SU-DHL-6 (cell line): ENCODE measurements around the gene MBP.

Experiments
- EZH2phosphoT487 ChIP-seq: fragments of 200-600 bp; sonication (generic), shearing (Covaris generic); conservative IDR thresholded peaks from 2 replicates; pipeline ENCODE4 v1.6.1; 2018; ENCODE audit warnings: mild to moderate bottlenecking, antibody characterized with exemption, low read length, moderate library complexity, mixed read lengths
- TF ChIP-seq, protein P1 (sequence below): fragments of 200-600 bp; sonication (generic); IDR thresholded peaks from one replicate; pipeline ENCODE4 v1.5.1; 2017; ENCODE audit warnings: antibody characterized with exemption, mild to moderate bottlenecking, low read length, moderate library complexity; ENCODE audit not compliant: insufficient read depth, poor library complexity, severe bottlenecking

DNA sequence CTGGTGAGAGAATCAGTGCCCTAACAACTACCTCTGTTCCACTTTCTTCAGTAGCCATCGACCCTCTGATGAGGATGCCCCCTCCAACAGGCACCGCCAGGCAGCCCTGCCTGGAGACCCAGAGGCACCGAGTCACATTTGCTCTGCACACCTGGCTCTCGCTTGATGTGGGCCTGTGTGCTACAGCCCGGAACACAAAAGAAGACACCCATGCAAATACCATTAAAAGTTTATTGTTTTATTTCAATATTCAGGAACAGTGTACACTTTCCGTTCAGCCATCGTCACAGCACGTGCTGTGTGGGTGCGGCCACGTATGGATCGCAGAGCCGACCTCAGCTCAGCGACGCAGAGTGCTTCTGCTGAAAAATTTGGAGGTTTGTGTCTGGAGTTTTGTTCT lies 154.0 kb downstream of the MBP start:
- TF ChIP-seq, protein P1, sequence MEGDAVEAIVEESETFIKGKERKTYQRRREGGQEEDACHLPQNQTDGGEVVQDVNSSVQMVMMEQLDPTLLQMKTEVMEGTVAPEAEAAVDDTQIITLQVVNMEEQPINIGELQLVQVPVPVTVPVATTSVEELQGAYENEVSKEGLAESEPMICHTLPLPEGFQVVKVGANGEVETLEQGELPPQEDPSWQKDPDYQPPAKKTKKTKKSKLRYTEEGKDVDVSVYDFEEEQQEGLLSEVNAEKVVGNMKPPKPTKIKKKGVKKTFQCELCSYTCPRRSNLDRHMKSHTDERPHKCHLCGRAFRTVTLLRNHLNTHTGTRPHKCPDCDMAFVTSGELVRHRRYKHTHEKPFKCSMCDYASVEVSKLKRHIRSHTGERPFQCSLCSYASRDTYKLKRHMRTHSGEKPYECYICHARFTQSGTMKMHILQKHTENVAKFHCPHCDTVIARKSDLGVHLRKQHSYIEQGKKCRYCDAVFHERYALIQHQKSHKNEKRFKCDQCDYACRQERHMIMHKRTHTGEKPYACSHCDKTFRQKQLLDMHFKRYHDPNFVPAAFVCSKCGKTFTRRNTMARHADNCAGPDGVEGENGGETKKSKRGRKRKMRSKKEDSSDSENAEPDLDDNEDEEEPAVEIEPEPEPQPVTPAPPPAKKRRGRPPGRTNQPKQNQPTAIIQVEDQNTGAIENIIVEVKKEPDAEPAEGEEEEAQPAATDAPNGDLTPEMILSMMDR: no peak
- no peak for TF ChIP-seq EZH2phosphoT487
